ENCODE results near the gene ALKBH5.

The ALKBH5 gene

GRCh38 chr17:18185832-18186626 is 2.4 kb downstream of the ALKBH5 start:
- H3K27me3 Mint-ChIP-seq, result no peaks in the 10 kb centered on the region
- peaks cover 43 to 76% of the 10 kb centered on the region in 2 donors for H3K4me1 Mint-ChIP-seq
- peak overlapping the region; percentile 76 for H3K27ac Mint-ChIP-seq
- DNase-seq, result no peak
- H3K36me3 Mint-ChIP-seq, result peaks cover 33 to 41% of the 10 kb centered on the region in 2 donors
- ATAC-seq (replicated peaks), result no peak
- H3K4me3 Mint-ChIP-seq, result peak overlapping the region; percentile 85 to 87
- H3K9me3 Mint-ChIP-seq, result no peaks in the 10 kb centered on the region

GRCh38 chr17:18186627-18186982 is 3.0 kb downstream of the ALKBH5 start:
- Mint-ChIP-seq H3K9me3 (no peaks in the 10 kb centered on the region), H3K4me1 (peaks cover 47 to 82% of the 10 kb centered on the region in 2 donors), H3K27me3 (no peaks in the 10 kb centered on the region), H3K27ac (no peak overlapping the region), H3K4me3 (peak overlapping the region; percentile 85 to 87), H3K36me3 (peaks cover 37 to 45% of the 10 kb centered on the region in 2 donors)
- no peak for ATAC-seq (replicated peaks)
- no peak for DNase-seq

- peak overlapping the region; percentile 85 to 87 for H3K4me3 Mint-ChIP-seq
- no peak overlapping the region for H3K27ac Mint-ChIP-seq
- no peaks in the 10 kb centered on the region for H3K9me3 Mint-ChIP-seq
- DNase-seq (no peak), ATAC-seq (replicated peaks) (no peak)
- no peaks in the 10 kb centered on the region for H3K27me3 Mint-ChIP-seq
- H3K36me3 Mint-ChIP-seq, result peaks cover 37 to 45% of the 10 kb centered on the region in 2 donors
- H3K4me1 Mint-ChIP-seq, result peaks cover 43 to 82% of the 10 kb centered on the region in 2 donors
These were observed 3.6 kb downstream of the ALKBH5 start for GRCh38 chr17:18187226-18187625.

- ATAC-seq (replicated peaks), result no peak
These were observed 4.5 kb downstream of the ALKBH5 start for GRCh38 chr17:18187821-18188761.

GRCh38 chr17:18190628-18191235 is 7.1 kb downstream of the ALKBH5 start:
- DNase-seq (no peak), ATAC-seq (replicated peaks) (no peak)
- H3K27me3 Mint-ChIP-seq, result no peaks in the 10 kb centered on the region
- H3K36me3 Mint-ChIP-seq, result peaks cover 48 to 55% of the 10 kb centered on the region in 2 donors
- H3K9me3 Mint-ChIP-seq, result no peaks in the 10 kb centered on the region
- H3K4me1 Mint-ChIP-seq, result peaks cover 46 to 85% of the 10 kb centered on the region in 2 donors
- H3K27ac Mint-ChIP-seq, result peak overlapping the region; percentile 62
- no peak overlapping the region for H3K4me3 Mint-ChIP-seq

More at GRCh38 chr17:18187821-18188761, 4.5 kb downstream of the ALKBH5 start:
- Mint-ChIP-seq H3K4me3 (peak overlapping the region; percentile 85 to 87), H3K9me3 (no peaks in the 10 kb centered on the region), H3K27ac (peak overlapping the region; percentile 70), H3K4me1 (peaks cover 40 to 77% of the 10 kb centered on the region in 2 donors), H3K36me3 (peaks cover 37 to 45% of the 10 kb centered on the region in 2 donors), H3K27me3 (no peaks in the 10 kb centered on the region)
- DNase-seq, result no peak

- Mint-ChIP-seq H3K4me3 (no peak overlapping the region), H3K27ac (peak overlapping the region; percentile 62), H3K36me3 (peaks cover 47 to 50% of the 10 kb centered on the region in 2 donors), H3K9me3 (no peaks in the 10 kb centered on the region), H3K27me3 (no peaks in the 10 kb centered on the region), H3K4me1 (peaks cover 41 to 80% of the 10 kb centered on the region in 2 donors)
- DNase-seq, result no peak
- no peak for ATAC-seq (replicated peaks)
These were observed 7.6 kb downstream of the ALKBH5 start for GRCh38 chr17:18191236-18191667.

GRCh38 chr17:18191967-18192366 is 8.3 kb downstream of the ALKBH5 start:
- no peaks in the 10 kb centered on the region for H3K27me3 Mint-ChIP-seq
- peak overlapping the region; percentile 51 for H3K27ac Mint-ChIP-seq
- ATAC-seq (replicated peaks) (no peak), DNase-seq (no peak)
- H3K4me1 Mint-ChIP-seq, result peaks cover 35 to 73% of the 10 kb centered on the region in 2 donors
- peaks cover 45 to 48% of the 10 kb centered on the region in 2 donors for H3K36me3 Mint-ChIP-seq
- no peaks in the 10 kb centered on the region for H3K9me3 Mint-ChIP-seq
- no peak overlapping the region for H3K4me3 Mint-ChIP-seq

GRCh38 chr17:18194394-18194793 is 10.8 kb downstream of the ALKBH5 start:
- Mint-ChIP-seq H3K4me3 (no peak overlapping the region), H3K27me3 (no peaks in the 10 kb centered on the region), H3K4me1 (peaks cover 31 to 65% of the 10 kb centered on the region in 2 donors), H3K9me3 (no peaks in the 10 kb centered on the region), H3K27ac (no peak overlapping the region), H3K36me3 (peaks cover 47 to 55% of the 10 kb centered on the region in 2 donors)
- no peak for ATAC-seq (replicated peaks)
- no peak for DNase-seq

- peaks cover 46 to 53% of the 10 kb centered on the region in 2 donors for H3K36me3 Mint-ChIP-seq
- H3K9me3 Mint-ChIP-seq, result no peaks in the 10 kb centered on the region
- DNase-seq (no peak), ATAC-seq (replicated peaks) (no peak)
- H3K4me3 Mint-ChIP-seq, result no peak overlapping the region
- H3K27ac Mint-ChIP-seq, result no peak overlapping the region
- peaks cover 30 to 63% of the 10 kb centered on the region in 2 donors for H3K4me1 Mint-ChIP-seq
- H3K27me3 Mint-ChIP-seq, result no peaks in the 10 kb centered on the region
These were observed 11.2 kb downstream of the ALKBH5 start for GRCh38 chr17:18194804-18195203.

GRCh38 chr17:18195246-18195645 is 11.6 kb downstream of the ALKBH5 start:
- H3K4me3 Mint-ChIP-seq, result no peak overlapping the region
- peak overlapping the region; percentile 37 for H3K27ac Mint-ChIP-seq
- no peak for DNase-seq
- ATAC-seq (replicated peaks), result no peak
- peaks cover 27 to 58% of the 10 kb centered on the region in 2 donors for H3K4me1 Mint-ChIP-seq
- no peaks in the 10 kb centered on the region for H3K9me3 Mint-ChIP-seq
- peaks cover 45 to 55% of the 10 kb centered on the region in 2 donors for H3K36me3 Mint-ChIP-seq
- no peaks in the 10 kb centered on the region for H3K27me3 Mint-ChIP-seq

- H3K27ac Mint-ChIP-seq, result peak overlapping the region; percentile 6
- H3K27me3 Mint-ChIP-seq, result no peaks in the 10 kb centered on the region
- peaks cover 29 to 40% of the 10 kb centered on the region in 2 donors for H3K4me1 Mint-ChIP-seq
- DNase-seq (no peak), ATAC-seq (replicated peaks) (no peak)
- H3K36me3 Mint-ChIP-seq, result peaks cover 37 to 59% of the 10 kb centered on the region in 2 donors
- no peak overlapping the region for H3K4me3 Mint-ChIP-seq
- H3K9me3 Mint-ChIP-seq, result no peaks in the 10 kb centered on the region
These were observed 14.0 kb downstream of the ALKBH5 start for GRCh38 chr17:18197535-18198194.

GRCh38 chr17:18198530-18198929 is 14.9 kb downstream of the ALKBH5 start:
- no peaks in the 10 kb centered on the region for H3K27me3 Mint-ChIP-seq

GRCh38 chr17:18201108-18201507 is 17.5 kb downstream of the ALKBH5 start:
- DNase-seq (no peak), ATAC-seq (replicated peaks) (no peak)
- peaks cover 22 to 55% of the 10 kb centered on the region in 2 donors for H3K36me3 Mint-ChIP-seq
- H3K4me1 Mint-ChIP-seq, result peaks cover 22 to 27% of the 10 kb centered on the region in 2 donors
- H3K27ac Mint-ChIP-seq, result peak overlapping the region; percentile 77
- H3K27me3 Mint-ChIP-seq, result no peaks in the 10 kb centered on the region
- H3K9me3 Mint-ChIP-seq, result no peaks in the 10 kb centered on the region
- H3K4me3 Mint-ChIP-seq, result no peak overlapping the region

More at GRCh38 chr17:18198530-18198929, 14.9 kb downstream of the ALKBH5 start:
- H3K36me3 Mint-ChIP-seq, result peaks cover 35 to 61% of the 10 kb centered on the region in 2 donors
- H3K4me3 Mint-ChIP-seq, result no peak overlapping the region
- H3K27ac Mint-ChIP-seq, result peak overlapping the region; percentile 53
- DNase-seq (no peak), ATAC-seq (replicated peaks) (no peak)
- H3K9me3 Mint-ChIP-seq, result no peaks in the 10 kb centered on the region
- peaks cover 30 to 42% of the 10 kb centered on the region in 2 donors for H3K4me1 Mint-ChIP-seq
